Testis (tissue), 3 donors: ENCODE data around the gene EPHB1. TPM values are rescaled to one million over a fixed set of nuclear protein-coding genes. Genes with fewer than 3 reads are reported as not detected.

Source experiments
- DNase-seq: peaks from one replicate; pipeline ENCODE4 v3.0.0-alpha.2; 2019
- H3K27ac ChIP-seq, 2 donors: fragments of 200-600 bp; sonication (generic); one replicate each; pipeline ENCODE4 v1.5.1; 2019
- H3K27me3 ChIP-seq: fragments of 200-600 bp; sonication (generic); one replicate; pipeline ENCODE4 v1.5.1; 2019
- H3K36me3 ChIP-seq: fragments of 200-600 bp; sonication (generic); one replicate; pipeline ENCODE4 v1.5.1; 2017; ENCODE audit warnings: low read depth; ENCODE audit errors: missing control alignments
- H3K4me1 ChIP-seq: fragments of 200-600 bp; sonication (generic); one replicate; pipeline ENCODE4 v1.5.1; 2019
- H3K4me3 ChIP-seq, 2 donors: fragments of 200-600 bp; sonication (generic); one replicate each; pipeline ENCODE4 v1.5.1; 2017 to 2019
- H3K9me3 ChIP-seq: fragments of 200-600 bp; sonication (generic); one replicate; pipeline ENCODE4 v1.5.1; 2017
- CTCF ChIP-seq, 3 experiments: fragments of 450-650 bp in 2 of 3; fragments of 200-600 bp in 1 of 3; sonication (generic) in 1 of 3; IDR thresholded peaks; one replicate each; pipeline ENCODE4 v1.5.1; 2016 to 2019; ENCODE audit warnings: antibody characterized with exemption in 3 of 3, mild to moderate bottlenecking in 2 of 3, moderate library complexity in 1 of 3
- POLR2A ChIP-seq: fragments of 450-650 bp; IDR thresholded peaks from one replicate; pipeline ENCODE4 v1.6.1; 2017; ENCODE audit warnings: antibody characterized with exemption, mild to moderate bottlenecking, moderate library complexity
- WGBS, 2 donors: methylation state at CpG; one replicate each; pipeline ENCODE4 v1.1.5; 2018; 5-methylcytosine and 5-hydroxymethylcytosine counted together
- intact Hi-C: fragments of 100-400 bp; cut with DNase I; formaldehyde crosslinking; loops from one replicate; pipeline ENCODE4 v1.15.1; 2023; ENCODE audit warnings: low total_unique reads
- polyA plus RNA-seq: library from polyadenylated mRNA; stranded (reverse); fragments of 350-450 nt; fragmentation: Illumina TruSeq; extraction: RNeasy Lipid Tissue Mini Kit (QIAGEN cat#74804); gene quantifications from one replicate; pipeline ENCODE4 v1.2.3, GENCODE V29; 2014; ENCODE audit warnings: low read depth, low replicate concordance; ENCODE audit not compliant: insufficient read depth
- total RNA-seq, 2 donors: library from RNA; depleted of rRNA; stranded (reverse); fragments of >200 nt; gene quantifications; one replicate each; pipeline ENCODE4 v1.2.3, GENCODE V29; 2016

EPHB1 gene
- total and polyA plus RNA-seq, 3 donors from 2014 or later, result 20.8 to 37.1 (median 31.3) TPM

DNA sequence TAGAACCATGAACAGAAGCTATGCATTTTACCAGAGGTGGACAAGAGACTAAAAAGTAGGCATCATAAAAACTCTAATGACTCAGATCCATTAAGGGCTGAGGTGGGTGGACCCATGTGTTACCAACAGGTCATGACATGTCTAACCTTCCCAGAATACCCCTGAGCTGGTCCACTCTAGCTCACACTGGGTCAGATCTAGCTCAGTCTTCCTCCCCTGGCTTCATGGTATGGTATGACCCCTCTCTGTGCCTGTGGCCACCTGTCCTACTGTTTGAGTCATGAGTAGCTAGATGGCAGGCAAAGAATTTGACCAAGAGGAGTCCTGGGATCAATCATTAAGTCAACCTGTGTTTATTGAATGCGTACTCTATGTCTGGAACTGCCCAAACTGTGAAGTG is 340.4 kb downstream of the EPHB1 start:
- Histone ChIP-seq H3K4me3 (no peak overlapping the region), H3K4me1 (no peaks in the 10 kb centered on the region), H3K36me3 (no peaks in the 10 kb centered on the region), H3K9me3 (no peaks in the 10 kb centered on the region), H3K27me3 (no peaks in the 10 kb centered on the region), H3K27ac (no peak overlapping the region)
- WGBS, 2 donors, result 95 to 100% methylated on average over 1 of the region's 1 CpG
- intact Hi-C loops, result no loop called here
- DNase-seq, result no peak
- TF ChIP-seq POLR2A, result no peak
- TF ChIP-seq CTCF (IDR thresholded peaks at IDR 0.05), result no peak

DNA sequence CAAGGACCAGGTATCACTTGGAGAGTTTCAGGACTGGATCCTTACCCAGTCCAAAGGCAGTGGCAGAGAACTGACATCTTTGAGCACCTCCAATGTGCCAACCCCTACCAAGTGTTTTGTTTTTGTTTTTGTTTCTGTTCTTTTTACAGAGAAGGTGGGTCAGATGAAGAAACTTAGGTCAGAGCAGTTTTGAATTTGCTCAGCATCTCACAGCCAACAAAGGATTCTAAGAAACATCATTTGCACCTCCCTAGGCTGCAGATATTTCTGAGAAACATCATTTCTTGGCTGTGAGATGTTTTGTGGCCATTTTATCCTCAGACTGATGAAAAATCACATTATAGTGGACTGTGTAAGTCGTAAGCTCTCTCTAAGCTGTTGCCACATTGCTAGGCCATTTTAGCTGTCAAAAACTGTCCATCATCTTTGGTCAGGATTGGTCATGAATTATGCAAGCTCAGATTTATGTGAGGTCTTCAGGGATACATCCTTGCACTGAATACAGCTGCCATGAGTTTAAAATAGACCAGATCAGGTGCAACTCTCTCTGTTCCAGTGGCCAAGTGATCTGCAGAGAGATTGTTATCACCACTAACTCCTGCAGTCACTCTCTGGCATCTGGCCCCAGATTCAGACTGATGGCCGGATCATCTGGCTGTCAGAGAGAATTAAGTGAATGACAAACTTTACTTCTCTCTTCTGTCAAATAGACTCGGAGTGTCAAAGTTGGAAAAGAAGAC is 341.5 kb downstream of the EPHB1 start:
- Histone ChIP-seq H3K4me1 (no peaks in the 10 kb centered on the region), H3K9me3 (no peaks in the 10 kb centered on the region), H3K27me3 (no peaks in the 10 kb centered on the region), H3K36me3 (no peaks in the 10 kb centered on the region), H3K27ac (no peak overlapping the region), H3K4me3 (no peak overlapping the region)
- intact Hi-C loops, result no loop called here
- 82 to 86% methylated on average over 3 of the region's 3 CpGs for WGBS, 2 donors
- DNase-seq, result no peak
- TF ChIP-seq CTCF (IDR thresholded peaks at IDR 0.05) (no peak), POLR2A (no peak)

DNA sequence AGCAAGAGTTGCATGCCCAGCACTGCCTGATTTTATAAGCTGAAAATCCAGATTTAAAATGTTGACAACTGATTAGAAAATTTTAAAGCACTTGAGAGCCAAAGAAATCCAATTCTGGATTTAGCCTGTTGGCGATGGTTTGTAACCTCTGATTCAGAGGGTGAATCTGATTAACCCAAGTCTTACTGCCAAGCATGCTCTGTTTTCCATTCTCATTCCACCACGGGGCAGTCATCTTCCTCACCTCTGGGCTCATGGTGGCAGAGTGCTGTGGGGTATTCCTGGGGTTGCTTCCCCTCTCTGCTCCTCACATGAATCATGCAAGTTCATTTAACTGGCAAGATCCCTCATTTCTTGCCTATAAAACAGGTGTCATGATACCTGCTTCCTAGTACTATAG is 342.2 kb downstream of the EPHB1 start:
- no peaks in the 10 kb centered on the region for H3K9me3 ChIP-seq
- H3K4me1 ChIP-seq, result no peaks in the 10 kb centered on the region
- intact Hi-C loops, result no loop called here
- H3K27ac ChIP-seq, result no peak overlapping the region
- H3K36me3 ChIP-seq, result no peaks in the 10 kb centered on the region
- no peak for TF ChIP-seq CTCF (IDR thresholded peaks at IDR 0.05)
- TF ChIP-seq POLR2A, result no peak
- no peak for DNase-seq
- WGBS, 2 donors, result 81 to 94% methylated on average over 2 of the region's 2 CpGs
- no peak overlapping the region for H3K4me3 ChIP-seq
- H3K27me3 ChIP-seq, result no peaks in the 10 kb centered on the region

DNA sequence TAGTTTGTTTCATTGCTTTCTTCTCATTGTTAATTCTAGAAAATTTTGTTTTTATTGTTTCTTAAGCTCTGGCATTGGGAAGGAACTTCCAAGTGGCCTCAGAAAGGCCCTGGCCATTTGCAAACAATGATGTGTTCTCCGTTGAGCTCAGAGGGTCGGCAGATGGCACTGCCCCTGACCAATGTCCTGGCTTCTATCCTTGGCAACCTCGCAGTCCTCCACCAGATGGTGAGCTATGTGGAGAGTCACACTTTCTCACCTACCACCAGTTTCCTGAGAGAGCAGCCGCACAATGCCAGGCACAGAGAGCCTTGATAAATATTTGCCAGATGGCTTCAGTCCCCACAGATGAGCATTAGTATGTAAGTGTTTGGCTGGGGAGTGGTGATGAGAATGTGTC is 343.7 kb downstream of the EPHB1 start:
- Histone ChIP-seq H3K36me3 (no peaks in the 10 kb centered on the region), H3K4me3 (no peak overlapping the region), H3K4me1 (peaks cover 2% of the 10 kb centered on the region), H3K27ac (no peak overlapping the region), H3K9me3 (no peaks in the 10 kb centered on the region), H3K27me3 (no peaks in the 10 kb centered on the region)
- DNase-seq, result no peak
- 85 to 95% methylated on average over 4 of the region's 4 CpGs for WGBS, 2 donors
- intact Hi-C loops, result no loop called here
- TF ChIP-seq CTCF (IDR thresholded peaks at IDR 0.05) (no peak), POLR2A (no peak)

DNA sequence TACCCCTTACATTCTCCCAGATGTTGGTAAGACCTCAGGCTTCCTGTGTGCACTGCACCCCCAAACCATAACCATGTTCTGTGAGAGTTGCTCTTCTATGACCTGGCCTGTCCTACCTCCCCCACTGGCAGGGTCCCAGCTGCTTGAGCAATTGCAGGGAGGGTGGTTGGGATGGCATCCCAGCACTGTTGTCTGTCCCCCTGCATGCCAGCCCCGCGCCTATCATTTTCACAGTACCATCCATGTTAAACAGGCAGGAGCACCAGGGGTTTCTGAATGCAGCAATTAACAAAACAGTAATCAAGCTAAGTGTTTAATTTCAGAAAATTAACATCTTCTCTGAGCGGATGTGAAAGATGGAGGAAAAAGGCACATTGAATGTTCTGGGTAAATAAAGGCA is 345.5 kb downstream of the EPHB1 start:
- DNase-seq, result no peak
- no peak for TF ChIP-seq POLR2A
- TF ChIP-seq CTCF (IDR thresholded peaks at IDR 0.05), result no peak
- H3K27me3 ChIP-seq, result no peaks in the 10 kb centered on the region
- no peaks in the 10 kb centered on the region for H3K36me3 ChIP-seq
- H3K9me3 ChIP-seq, result no peaks in the 10 kb centered on the region
- H3K4me1 ChIP-seq, result peaks cover 4% of the 10 kb centered on the region
- no peak overlapping the region for H3K4me3 ChIP-seq
- no peak overlapping the region for H3K27ac ChIP-seq
- intact Hi-C loops, result no loop called here
- 87 to 97% methylated on average over 3 of the region's 3 CpGs for WGBS, 2 donors
